Tibial artery (tissue), 4 donors: ENCODE data around the gene S100A6.

Source experiments
- DNase-seq, 2 donors: peaks; one replicate each; pipeline ENCODE4 v3.0.0-alpha.2; 2019
- H3K27ac ChIP-seq, 2 donors: fragments of 200-600 bp; sonication (generic) in 1 of 2; 1 replicate in 1 of 2; 2 replicates in 1 of 2; pipeline ENCODE4 v1.5.1; 2018 to 2019; ENCODE audit warnings: mild to moderate bottlenecking in 1 of 2
- H3K27me3 ChIP-seq, 2 donors: fragments of 200-600 bp; sonication (generic) in 1 of 2; one replicate each; pipeline versions ENCODE4 v1.5.1 to v1.6.0; 2016 to 2019
- H3K36me3 ChIP-seq, 3 donors: fragments of 200-600 bp; sonication (generic) in 2 of 3; one replicate each; pipeline ENCODE4 v1.5.1; 2016 to 2019; ENCODE audit warnings: mild to moderate bottlenecking in 2 of 3
- H3K4me1 ChIP-seq, 4 donors: fragments of 200-600 bp; sonication (generic) in 2 of 4; 1 replicate in 3 of 4; 2 replicates in 1 of 4; pipeline ENCODE4 v1.5.1; 2016 to 2019
- H3K4me3 ChIP-seq, 2 donors: fragments of 200-600 bp; sonication (generic) in 1 of 2; 1 replicate in 1 of 2; 2 replicates in 1 of 2; pipeline ENCODE4 v1.5.1; 2018 to 2019; ENCODE audit warnings: mild to moderate bottlenecking in 2 of 2
- H3K9me3 ChIP-seq, 3 donors: fragments of 200-600 bp; sonication (generic) in 1 of 3; one replicate each; pipeline ENCODE4 v1.5.1; 2016 to 2019
- intact Hi-C: fragments of 100-400 bp; cut with DNase I; formaldehyde crosslinking; loops from one replicate; pipeline ENCODE4 v1.15.0; 2023; ENCODE audit warnings: low total_unique reads
- TF ChIP-seq, protein P1 (sequence below), 2 experiments: fragments of 200-600 bp in 1 of 2; fragments of 450-650 bp in 1 of 2; IDR thresholded peaks; one replicate each; pipeline ENCODE4 v1.5.1; 2017 to 2019; ENCODE audit warnings: antibody characterized with exemption in 2 of 2, mild to moderate bottlenecking in 1 of 2, moderate library complexity in 1 of 2

The S100A6 gene

DNA sequence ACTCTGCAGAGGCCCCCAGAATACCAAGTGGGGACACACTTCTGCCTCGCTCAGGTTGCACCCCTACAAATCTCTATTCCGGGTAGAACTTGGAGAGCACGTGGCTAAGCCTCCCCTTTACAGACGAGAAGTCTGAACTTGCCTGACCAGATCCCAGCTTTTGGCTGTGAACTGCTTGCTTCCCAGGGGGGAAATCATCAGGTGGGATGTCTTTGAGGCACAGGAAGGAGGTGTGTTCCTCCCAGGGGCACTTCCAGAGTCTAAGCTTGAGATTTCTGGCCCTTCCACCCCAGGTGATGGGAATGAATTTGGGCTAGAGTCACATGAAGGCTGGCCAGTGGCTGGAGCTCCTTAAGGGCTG lies 14.6 kb upstream of the S100A6 start:
- Histone ChIP-seq H3K9me3 (no peaks in the 10 kb centered on the region), H3K27ac (peak overlapping the region; percentile 78 to 79), H3K27me3 (no peaks in the 10 kb centered on the region), H3K36me3 (no peaks in the 10 kb centered on the region), H3K4me1 (peaks cover 6 to 78% (median 72%) of the 10 kb centered on the region in 4 donors), H3K4me3 (no peak overlapping the region)
- TF ChIP-seq, protein P1, sequence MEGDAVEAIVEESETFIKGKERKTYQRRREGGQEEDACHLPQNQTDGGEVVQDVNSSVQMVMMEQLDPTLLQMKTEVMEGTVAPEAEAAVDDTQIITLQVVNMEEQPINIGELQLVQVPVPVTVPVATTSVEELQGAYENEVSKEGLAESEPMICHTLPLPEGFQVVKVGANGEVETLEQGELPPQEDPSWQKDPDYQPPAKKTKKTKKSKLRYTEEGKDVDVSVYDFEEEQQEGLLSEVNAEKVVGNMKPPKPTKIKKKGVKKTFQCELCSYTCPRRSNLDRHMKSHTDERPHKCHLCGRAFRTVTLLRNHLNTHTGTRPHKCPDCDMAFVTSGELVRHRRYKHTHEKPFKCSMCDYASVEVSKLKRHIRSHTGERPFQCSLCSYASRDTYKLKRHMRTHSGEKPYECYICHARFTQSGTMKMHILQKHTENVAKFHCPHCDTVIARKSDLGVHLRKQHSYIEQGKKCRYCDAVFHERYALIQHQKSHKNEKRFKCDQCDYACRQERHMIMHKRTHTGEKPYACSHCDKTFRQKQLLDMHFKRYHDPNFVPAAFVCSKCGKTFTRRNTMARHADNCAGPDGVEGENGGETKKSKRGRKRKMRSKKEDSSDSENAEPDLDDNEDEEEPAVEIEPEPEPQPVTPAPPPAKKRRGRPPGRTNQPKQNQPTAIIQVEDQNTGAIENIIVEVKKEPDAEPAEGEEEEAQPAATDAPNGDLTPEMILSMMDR (IDR thresholded peaks at IDR 0.05): no peak
- no peak for DNase-seq
- intact Hi-C loops: no loop called here

DNA sequence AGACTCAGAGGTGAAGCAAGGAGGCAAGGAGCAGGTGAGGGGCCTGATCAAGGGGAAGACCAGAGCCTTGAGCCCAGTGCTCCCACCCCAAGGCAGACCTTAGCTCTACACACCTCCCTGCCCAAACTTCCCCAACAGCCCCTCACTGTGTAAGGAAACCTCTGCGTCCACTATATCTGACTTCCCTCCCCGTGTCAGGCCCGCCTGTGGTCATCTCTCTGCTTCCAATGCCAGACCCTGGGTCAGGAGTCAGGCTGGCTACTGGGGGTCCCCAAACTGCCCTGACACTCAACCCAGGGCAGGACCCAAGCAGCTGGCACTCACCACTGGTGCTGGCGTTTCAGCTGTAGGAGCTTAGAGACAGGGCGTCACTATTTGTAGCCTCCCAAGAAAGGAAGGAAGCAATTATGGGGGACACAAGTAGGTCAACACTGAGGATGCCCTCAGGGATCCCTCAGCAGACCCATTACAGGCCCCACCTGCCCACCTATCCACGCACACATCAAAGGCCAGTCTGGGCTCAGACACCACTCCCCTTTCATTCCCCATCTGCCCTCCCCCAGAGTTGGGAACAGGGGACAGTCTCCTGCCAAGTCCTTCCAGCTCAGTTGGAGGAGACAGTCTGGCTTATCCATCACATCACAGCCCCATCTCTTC lies 14.1 kb upstream of the S100A6 start:
- Histone ChIP-seq H3K36me3 (no peaks in the 10 kb centered on the region), H3K27ac (peak overlapping the region; percentile 78 to 79), H3K4me3 (no peak overlapping the region), H3K27me3 (no peaks in the 10 kb centered on the region), H3K9me3 (no peaks in the 10 kb centered on the region), H3K4me1 (peaks cover 6 to 83% (median 77%) of the 10 kb centered on the region in 4 donors)
- DNase-seq: peak; percentile 23 to 63
- intact Hi-C loops: no loop called here
- TF ChIP-seq, protein P1 (IDR thresholded peaks at IDR 0.05): no peak

DNA sequence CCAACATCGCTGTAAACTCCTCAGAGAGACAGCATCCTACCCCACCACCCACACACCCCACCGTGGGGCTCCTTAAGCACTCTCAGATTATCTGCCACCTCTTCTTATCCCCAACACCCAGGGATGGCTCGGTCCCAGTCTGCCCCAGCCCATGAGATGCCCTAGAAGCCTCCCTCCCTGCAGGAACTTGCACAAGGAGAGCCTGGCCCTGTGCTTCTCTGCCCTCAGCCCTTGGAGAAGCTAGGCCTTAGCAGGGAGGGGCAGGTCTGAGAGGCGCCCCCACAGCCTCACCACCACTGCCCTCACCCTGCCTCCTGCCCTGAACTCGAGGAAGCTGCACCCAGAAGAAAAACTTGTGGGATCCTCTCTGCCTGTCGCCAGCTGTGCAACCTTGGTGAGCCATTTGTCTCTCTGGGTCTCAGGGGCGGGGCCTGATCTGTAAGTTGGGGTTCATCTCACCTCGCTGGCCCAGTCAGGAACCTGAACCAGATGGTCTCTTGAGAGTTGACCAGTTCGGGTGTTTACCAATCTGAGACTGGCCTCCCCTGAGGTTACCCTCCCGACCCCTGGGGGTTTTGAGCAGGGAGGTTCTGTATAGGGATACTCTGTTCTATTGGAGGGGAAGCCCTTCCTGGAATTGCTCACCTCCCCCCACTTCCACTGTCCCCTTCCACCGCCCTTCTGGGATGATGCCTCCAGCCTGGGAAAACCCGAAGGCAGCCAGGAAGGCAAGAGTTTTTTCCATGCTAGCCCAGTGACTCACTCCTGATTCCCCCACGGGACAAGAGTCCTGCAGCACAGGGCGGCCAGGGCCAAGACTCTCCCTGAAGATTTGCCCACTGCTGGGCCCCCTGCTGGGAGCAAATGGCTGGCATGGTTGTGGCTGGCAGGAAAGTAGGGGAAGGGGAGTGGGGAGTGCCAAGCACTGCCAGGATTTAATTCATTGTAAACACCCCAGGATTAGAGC lies 13.2 kb upstream of the S100A6 start, which contains the start of gene S100A3:
Gene S100A3 (minus strand): TSS at position 537 of the 967 bp plus-strand sequence. CDS start 773 bp downstream, outside the sequence.
- H3K36me3 ChIP-seq: no peaks in the 10 kb centered on the region
- peaks cover 6 to 83% (median 77%) of the 10 kb centered on the region in 4 donors for H3K4me1 ChIP-seq
- H3K27me3 ChIP-seq: no peaks in the 10 kb centered on the region
- intact Hi-C loops: no loop called here
- TF ChIP-seq, protein P1 (IDR thresholded peaks at IDR 0.05): peak; percentile 38 to 52
- H3K27ac ChIP-seq: peak within 1 kb of the TSS; percentile 78 to 79
- H3K4me3 ChIP-seq: no peak within 1 kb of the TSS
- H3K9me3 ChIP-seq: no peaks in the 10 kb centered on the region
- peak; percentile 86 to 95 for DNase-seq

DNA sequence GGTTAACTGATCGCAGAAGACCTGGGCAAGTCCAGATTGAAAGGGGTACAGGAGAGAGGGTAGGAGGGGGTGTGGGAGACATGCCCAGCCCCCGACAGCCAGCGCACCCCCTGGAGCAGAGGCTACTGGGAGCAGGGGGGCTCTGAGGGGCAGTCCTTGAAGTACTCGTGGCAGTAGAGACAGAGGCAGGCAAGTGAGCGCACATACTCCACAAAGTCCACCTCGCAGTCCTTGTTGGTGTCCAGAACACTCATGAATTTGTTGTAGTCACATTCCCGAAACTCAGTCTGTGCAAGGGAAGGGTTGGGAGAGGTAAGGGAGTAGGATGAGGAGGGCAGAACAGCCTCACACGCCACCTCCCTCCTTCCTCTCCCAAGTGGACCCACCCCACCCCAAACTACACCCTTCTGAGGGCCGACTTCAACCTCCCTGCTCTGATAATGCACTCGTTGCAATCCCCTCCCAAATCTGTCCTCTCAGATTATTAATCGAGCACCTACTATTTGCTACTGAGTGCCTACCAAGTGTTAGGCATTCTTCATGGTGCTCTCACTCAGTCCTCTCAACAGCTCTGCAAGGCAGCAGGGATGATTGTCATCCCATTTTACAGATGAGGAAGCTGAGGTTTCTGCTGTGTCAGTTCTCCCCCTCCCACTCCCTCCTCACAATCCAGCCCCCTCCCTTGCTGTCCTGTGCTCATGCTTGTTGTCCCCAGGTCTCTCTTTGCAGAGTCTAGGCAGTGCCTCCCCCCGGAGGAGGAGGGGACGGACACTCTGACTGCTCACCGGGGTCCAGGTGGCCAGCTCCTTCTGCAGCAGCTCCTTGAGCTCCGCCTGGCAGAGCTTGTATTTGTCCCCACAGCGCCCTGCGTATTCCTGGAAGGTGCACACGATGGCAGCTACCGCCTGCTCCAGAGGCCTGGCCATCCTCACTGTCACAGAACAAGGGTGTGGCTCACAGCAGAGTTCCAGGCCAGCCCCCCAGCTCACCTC lies 12.1 kb upstream of the S100A6 start:
- intact Hi-C loops: no loop called here
- Histone ChIP-seq H3K27me3 (no peaks in the 10 kb centered on the region), H3K27ac (peak overlapping the region; percentile 78 to 79), H3K36me3 (no peaks in the 10 kb centered on the region), H3K4me1 (peaks cover 6 to 83% (median 77%) of the 10 kb centered on the region in 4 donors), H3K4me3 (no peak overlapping the region), H3K9me3 (no peaks in the 10 kb centered on the region)
- peak; percentile 16 to 62 for DNase-seq
- TF ChIP-seq, protein P1 (IDR thresholded peaks at IDR 0.05): no peak
